Right cardiac atrium (tissue), 5 donors: ENCODE results near the gene ARID3C. TPM values are rescaled to one million over a fixed set of nuclear protein-coding genes. Genes with fewer than 3 reads are reported as not detected.

Experiments used
- ATAC-seq, 2 donors: fragments of 200-7000 bp; cut with Tn5 transposase; one replicate each; pipeline versions ENCODE4 v1.8.0 to v1.9.1; 2020; ENCODE audit warnings: moderate library complexity in 2 of 2, mild to moderate bottlenecking in 1 of 2
- DNase-seq, 3 donors: peaks; one replicate each; pipeline ENCODE4 v3.0.0-alpha.2; 2020
- H3K27ac ChIP-seq: one replicate; pipeline ENCODE4 v1.5.1; 2013; ENCODE audit warnings: mild to moderate bottlenecking, low read length, control low read depth, moderate library complexity
- H3K27me3 ChIP-seq: one replicate; pipeline ENCODE4 v1.6.1; 2013; ENCODE audit not compliant: control insufficient read depth, insufficient read depth
- H3K4me1 ChIP-seq: one replicate; pipeline ENCODE4 v1.6.1; 2013; ENCODE audit warnings: low read length; ENCODE audit not compliant: control insufficient read depth, insufficient read depth
- H3K4me3 ChIP-seq: one replicate; pipeline ENCODE4 v1.5.1; 2013; ENCODE audit warnings: low read length, control low read depth
- H3K9me3 ChIP-seq: one replicate; pipeline ENCODE4 v1.6.1; 2013; ENCODE audit warnings: low read length; ENCODE audit not compliant: control insufficient read depth
- WGBS: extraction: QIAGEN DNeasy Blood & Tissue Kit; methylation state at CpG from one replicate; pipeline ENCODE4 v1.1.7; 2013; 5-methylcytosine and 5-hydroxymethylcytosine counted together
- intact Hi-C, 4 donors: fragments of 100-400 bp; cut with DNase I; formaldehyde crosslinking; loops; one replicate each; pipeline versions ENCODE4 v1.11.0 to v1.14.0; 2022 to 2023
- polyA plus RNA-seq: library from polyadenylated mRNA; stranded (reverse); fragments of 200-250 nt; gene quantifications from one replicate; pipeline ENCODE4 v1.2.3, GENCODE V29; 2013
- total RNA-seq, 4 donors: library from RNA; stranded (reverse); fragmentation: NEBNext Ultra II Directional; extraction: Animal tissue kit (Norgen Biotek cat#: 25700); gene quantifications; one replicate each; pipeline ENCODE4 v1.2.1, GENCODE V29; 2021
- donor health status: healthy with polysubstance abuse.
- donor health status: DM: no; HTN: yes; CAD: no.
- donor health status: DM: no; HTN: no; CAD: no.
- donor health status: DM: no; HTN: yes; CAD: no; lungs with severe emphysema.
- donor health status: DM: yes; HTN: yes; CAD: no.

The ARID3C gene
- total and polyA plus RNA-seq, 5 donors, result not detected

DNA sequence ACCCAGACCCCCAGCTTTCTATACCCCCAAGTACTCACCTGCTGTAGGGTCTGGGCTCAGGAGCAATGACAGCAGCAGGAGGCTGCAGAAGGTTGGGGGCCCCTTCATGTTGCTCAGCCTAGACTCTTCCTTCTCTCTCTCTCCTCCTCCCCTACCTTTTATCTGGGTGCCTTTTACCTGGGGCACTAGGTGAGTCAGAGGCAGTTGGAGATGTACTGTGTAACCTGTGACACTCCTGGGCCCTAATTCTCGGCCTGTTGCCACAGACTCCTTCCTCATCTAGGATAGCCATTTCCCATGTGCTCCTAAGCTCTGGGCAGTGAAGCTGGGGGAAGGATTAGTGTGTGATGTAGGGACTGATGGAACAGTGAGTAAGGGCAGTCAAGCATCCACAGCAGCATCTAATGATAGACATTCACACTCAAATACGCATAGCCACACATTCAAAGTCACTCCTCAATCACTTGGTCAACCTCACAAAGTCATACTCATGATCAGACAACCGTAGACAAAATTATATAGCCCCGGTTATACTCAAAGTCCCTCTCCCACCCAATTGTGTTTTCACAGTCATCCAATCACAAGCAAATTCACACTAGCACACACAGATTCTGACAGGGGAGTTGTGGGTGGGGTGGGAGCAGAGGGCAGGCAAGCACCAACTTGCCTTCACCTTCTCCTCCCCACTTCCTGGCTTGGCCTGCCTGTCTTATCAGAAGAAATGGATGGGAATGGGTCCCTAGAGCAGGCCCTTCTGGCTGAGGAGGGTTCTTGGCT lies 33.8 kb upstream of the ARID3C start, which contains the start of gene CCL27:
Gene CCL27 (minus strand): TSS at position 132 of the 777 bp plus-strand sequence. CDS start 24 bp downstream, at position 108.
- Histone ChIP-seq H3K27ac (no peak within 1 kb of the TSS), H3K27me3 (no peaks in the 10 kb centered on the region), H3K4me3 (no peak within 1 kb of the TSS), H3K9me3 (no peaks in the 10 kb centered on the region), H3K4me1 (peaks cover 4% of the 10 kb centered on the region)
- no peak for ATAC-seq
- 80% methylated on average over 4 of the region's 4 CpGs for WGBS
- intact Hi-C loops, result no loop called here
- DNase-seq, result peak in 1 of 3 donors; percentile 57

GRCh38 chr9:34659592-34660253 lies 30.9 kb upstream of the ARID3C start:
- Histone ChIP-seq H3K4me3 (no peak overlapping the region), H3K9me3 (no peaks in the 10 kb centered on the region), H3K4me1 (peaks cover 3% of the 10 kb centered on the region), H3K27ac (no peak overlapping the region), H3K27me3 (no peaks in the 10 kb centered on the region)
- no peak for ATAC-seq
- DNase-seq, result no peak
- intact Hi-C loops, result no loop called here
- WGBS, result 94% methylated on average over 8 of the region's 8 CpGs

GRCh38 chr9:34658461-34658860 lies 29.6 kb upstream of the ARID3C start:
- ATAC-seq (no peak), DNase-seq (peak in 2 of 3 donors; percentile 34 to 40)
- intact Hi-C loops, result no loop called here
- Histone ChIP-seq H3K27me3 (no peaks in the 10 kb centered on the region), H3K4me3 (no peak overlapping the region), H3K9me3 (no peaks in the 10 kb centered on the region), H3K27ac (no peak overlapping the region), H3K4me1 (peaks cover 10% of the 10 kb centered on the region)
- WGBS, result 82% methylated on average over 14 of the region's 14 CpGs

- intact Hi-C loops, result no loop called here
- Histone ChIP-seq H3K27me3 (no peaks in the 10 kb centered on the region), H3K27ac (no peak overlapping the region), H3K4me3 (no peak overlapping the region), H3K9me3 (no peaks in the 10 kb centered on the region), H3K4me1 (peaks cover 15% of the 10 kb centered on the region)
- ATAC-seq, result no peak
- DNase-seq, result peak in 1 of 3 donors; percentile 39
- 87% methylated on average over 5 of the region's 5 CpGs for WGBS
These were observed 28.1 kb upstream of the ARID3C start for GRCh38 chr9:34656992-34657391.

GRCh38 chr9:34655394-34655793 lies 26.5 kb upstream of the ARID3C start:
- intact Hi-C loops, result no loop called here
- ATAC-seq, result no peak
- WGBS, result 69% methylated on average over 5 of the region's 5 CpGs

GRCh38 chr9:34654323-34655051 lies 25.6 kb upstream of the ARID3C start:
- Histone ChIP-seq H3K4me1 (peaks cover 20% of the 10 kb centered on the region), H3K27ac (peak overlapping the region; percentile 79), H3K9me3 (no peaks in the 10 kb centered on the region), H3K4me3 (no peak overlapping the region), H3K27me3 (no peaks in the 10 kb centered on the region)
- ATAC-seq (peak; percentile 53 to 66), DNase-seq (peak; percentile 81 to 95 (median 95))
- intact Hi-C loops, result no loop called here
- 21% methylated on average over 11 of the region's 11 CpGs for WGBS

More at GRCh38 chr9:34655394-34655793, 26.5 kb upstream of the ARID3C start:
- no peak overlapping the region for H3K4me3 ChIP-seq
- peaks cover 20% of the 10 kb centered on the region for H3K4me1 ChIP-seq
- peak overlapping the region; percentile 16 for H3K27ac ChIP-seq
- no peaks in the 10 kb centered on the region for H3K27me3 ChIP-seq
- DNase-seq, result peak in 2 of 3 donors; percentile 33 to 42
- no peaks in the 10 kb centered on the region for H3K9me3 ChIP-seq

DNA sequence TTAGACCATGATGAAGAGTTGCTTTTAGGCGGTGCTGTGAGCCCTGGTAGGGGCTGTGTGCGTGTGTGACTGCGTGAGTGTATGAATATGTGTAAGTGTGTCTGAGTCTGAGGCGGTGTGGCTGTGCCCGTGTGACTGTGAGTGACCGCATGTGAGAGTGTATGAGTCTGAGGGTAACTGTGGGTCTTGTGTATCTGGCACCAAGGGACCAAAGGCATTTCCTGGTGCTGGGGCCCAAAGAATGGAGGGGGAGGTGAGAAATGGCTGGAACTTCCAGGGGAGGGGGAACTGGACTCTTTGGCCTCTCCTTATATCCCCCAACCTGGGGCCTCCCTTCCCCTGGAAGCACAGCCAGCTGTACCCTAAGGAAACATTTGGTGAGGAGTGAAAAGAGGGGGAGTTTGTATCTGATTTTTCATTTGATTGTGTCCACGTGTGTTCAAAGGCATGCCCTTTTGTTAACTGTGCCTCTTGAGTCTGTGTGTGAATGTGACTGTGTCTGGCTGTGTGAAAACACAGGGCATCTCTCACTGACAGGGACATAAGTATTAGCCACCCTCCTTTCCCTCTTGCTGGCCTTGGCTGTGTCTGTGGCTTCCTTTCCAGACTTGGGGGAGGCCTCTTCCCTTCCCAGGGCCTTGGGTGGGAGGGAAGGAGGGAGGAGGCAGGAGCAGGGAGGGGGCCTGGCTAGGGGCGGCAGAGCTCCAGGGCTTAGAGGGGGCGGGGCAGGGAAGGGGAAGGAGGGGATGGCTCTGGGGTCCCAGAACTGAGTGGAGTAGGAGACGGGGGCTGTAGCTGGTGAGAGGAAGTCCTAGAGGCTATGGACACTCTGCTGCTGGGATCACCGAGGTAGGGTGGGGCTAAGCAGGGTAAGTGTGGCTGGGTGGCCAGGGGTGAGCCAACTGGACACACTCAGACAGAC lies 24.5 kb upstream of the ARID3C start:
- Histone ChIP-seq H3K27me3 (no peaks in the 10 kb centered on the region), H3K4me3 (peak overlapping the region; percentile 12), H3K4me1 (peaks cover 22% of the 10 kb centered on the region), H3K9me3 (no peaks in the 10 kb centered on the region), H3K27ac (peak overlapping the region; percentile 79)
- DNase-seq, result peak in 2 of 3 donors; percentile 83 to 87
- intact Hi-C loops, result no loop called here
- 21% methylated on average over 11 of the region's 11 CpGs for WGBS
- peak; percentile 6 to 24 for ATAC-seq

GRCh38 chr9:34652602-34653000 lies 23.7 kb upstream of the ARID3C start:
- Histone ChIP-seq H3K4me1 (peaks cover 25% of the 10 kb centered on the region), H3K4me3 (peak overlapping the region; percentile 12), H3K27me3 (no peaks in the 10 kb centered on the region), H3K9me3 (no peaks in the 10 kb centered on the region), H3K27ac (peak overlapping the region; percentile 79)
- intact Hi-C loops, result no loop called here
- DNase-seq, result peak in 2 of 3 donors; percentile 42 to 49
- WGBS, result 13% methylated on average over 5 of the region's 5 CpGs
- no peak for ATAC-seq

- DNase-seq, result peak; percentile 92 to 96 (median 95)
- H3K9me3 ChIP-seq, result no peaks in the 10 kb centered on the region
- peak within 1 kb of the TSS; percentile 12 for H3K4me3 ChIP-seq
- peaks cover 28% of the 10 kb centered on the region for H3K4me1 ChIP-seq
- WGBS, result 7% methylated on average over 24 of the region's 24 CpGs
- no peaks in the 10 kb centered on the region for H3K27me3 ChIP-seq
- intact Hi-C loops, result no loop called here
- H3K27ac ChIP-seq, result peak within 1 kb of the TSS; percentile 79
- peak; percentile 82 to 87 for ATAC-seq
These were observed 23.2 kb upstream of the ARID3C start, which contains the start of gene IL11RA for GRCh38 chr9:34651876-34652601. Gene IL11RA, plus strand, starts transcription at chr9:34652185. Its CDS starts 3,033 bp downstream, at chr9:34655218.
